GM18499 (cell line): ENCODE measurements around the gene ACTMAP.

Experiments
- ATAC-seq: cut with Tn5 transposase; IDR thresholded peaks from one replicate; pipeline ENCODE4 v1.9.1; 2021; ENCODE audit warnings: moderate number of reproducible peaks; ENCODE audit not compliant: insufficient read depth, unreplicated experiment

The ACTMAP gene

DNA sequence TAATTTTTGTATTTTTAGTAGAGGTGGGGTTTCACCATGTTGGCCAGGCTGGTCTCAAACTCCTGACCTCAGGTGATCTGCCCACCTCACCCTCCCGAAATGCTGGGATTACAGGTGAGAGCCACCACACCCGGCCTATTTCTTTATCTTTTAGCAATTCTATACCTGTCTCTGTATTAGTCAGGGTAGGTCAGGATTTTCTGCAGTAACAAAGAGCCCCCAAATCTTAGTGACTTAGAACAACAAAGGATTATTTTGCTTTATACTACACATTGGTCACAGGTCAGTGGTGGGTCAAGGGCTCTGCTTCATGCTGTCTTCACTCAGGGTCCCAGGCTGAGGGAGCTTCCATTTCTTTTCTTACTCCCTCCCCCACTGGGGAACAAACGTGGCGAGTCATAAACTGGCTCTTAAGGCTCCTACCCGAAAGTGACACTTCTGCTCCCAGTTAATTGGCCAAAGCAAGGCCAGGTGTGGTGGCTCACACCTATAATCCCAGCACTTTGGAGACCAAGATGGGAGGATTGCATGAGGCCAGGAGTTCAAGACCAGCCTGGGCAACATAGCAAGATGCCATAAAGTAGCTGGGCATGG lies 26.5 kb downstream of the ACTMAP start:
- ATAC-seq: no peak

- ATAC-seq: no peak
Observed at GRCh38 chr19:40721936-40722661, 28.2 kb downstream of the ACTMAP start.

- ATAC-seq: no peak
Observed at GRCh38 chr19:40721140-40721486, 29.2 kb downstream of the ACTMAP start.

- ATAC-seq: no peak
Observed at GRCh38 chr19:40719414-40719894, 30.8 kb downstream of the ACTMAP start.

- ATAC-seq: no peak
Observed at GRCh38 chr19:40718774-40719391, 31.4 kb downstream of the ACTMAP start.

DNA sequence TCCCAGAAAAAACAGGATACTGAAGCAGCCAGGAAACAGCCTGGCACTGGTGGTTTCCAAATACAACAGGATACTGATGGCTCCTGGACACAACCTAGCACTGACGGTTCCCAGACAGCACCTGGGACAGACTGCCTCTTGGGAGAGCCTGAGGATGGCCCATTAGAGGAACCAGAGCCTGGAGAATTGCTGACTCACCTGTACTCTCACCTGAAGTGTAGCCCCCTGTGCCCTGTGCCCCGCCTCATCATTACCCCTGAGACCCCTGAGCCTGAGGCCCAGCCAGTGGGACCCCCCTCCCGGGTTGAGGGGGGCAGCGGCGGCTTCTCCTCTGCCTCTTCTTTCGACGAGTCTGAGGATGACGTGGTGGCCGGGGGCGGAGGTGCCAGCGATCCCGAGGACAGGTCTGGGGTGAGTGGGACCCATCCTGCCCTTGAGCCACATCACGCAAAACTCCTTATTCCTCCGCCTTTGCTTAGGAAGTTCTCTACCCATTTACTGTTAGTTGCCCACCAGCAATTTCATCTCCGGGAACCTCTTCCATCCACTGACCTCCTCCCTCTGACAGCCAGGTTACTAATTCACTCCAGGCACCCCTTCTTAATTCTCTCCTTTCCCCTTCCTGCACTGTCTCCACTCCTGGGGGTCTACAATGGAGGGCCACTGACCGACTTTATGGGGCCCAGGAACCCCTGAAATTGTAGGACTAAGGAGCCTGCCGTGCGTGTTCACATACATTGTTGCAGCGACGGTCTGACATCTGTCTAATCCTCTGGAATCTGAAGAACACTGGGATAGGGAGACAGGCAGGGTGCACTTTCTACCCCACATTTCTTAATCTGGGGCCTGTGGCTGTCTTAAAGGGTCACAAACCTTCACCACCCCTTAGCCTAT lies 32.1 kb downstream of the ACTMAP start:
- ATAC-seq: no peak

GRCh38 chr19:40717325-40717879 lies 32.9 kb downstream of the ACTMAP start:
- ATAC-seq: no peak

DNA sequence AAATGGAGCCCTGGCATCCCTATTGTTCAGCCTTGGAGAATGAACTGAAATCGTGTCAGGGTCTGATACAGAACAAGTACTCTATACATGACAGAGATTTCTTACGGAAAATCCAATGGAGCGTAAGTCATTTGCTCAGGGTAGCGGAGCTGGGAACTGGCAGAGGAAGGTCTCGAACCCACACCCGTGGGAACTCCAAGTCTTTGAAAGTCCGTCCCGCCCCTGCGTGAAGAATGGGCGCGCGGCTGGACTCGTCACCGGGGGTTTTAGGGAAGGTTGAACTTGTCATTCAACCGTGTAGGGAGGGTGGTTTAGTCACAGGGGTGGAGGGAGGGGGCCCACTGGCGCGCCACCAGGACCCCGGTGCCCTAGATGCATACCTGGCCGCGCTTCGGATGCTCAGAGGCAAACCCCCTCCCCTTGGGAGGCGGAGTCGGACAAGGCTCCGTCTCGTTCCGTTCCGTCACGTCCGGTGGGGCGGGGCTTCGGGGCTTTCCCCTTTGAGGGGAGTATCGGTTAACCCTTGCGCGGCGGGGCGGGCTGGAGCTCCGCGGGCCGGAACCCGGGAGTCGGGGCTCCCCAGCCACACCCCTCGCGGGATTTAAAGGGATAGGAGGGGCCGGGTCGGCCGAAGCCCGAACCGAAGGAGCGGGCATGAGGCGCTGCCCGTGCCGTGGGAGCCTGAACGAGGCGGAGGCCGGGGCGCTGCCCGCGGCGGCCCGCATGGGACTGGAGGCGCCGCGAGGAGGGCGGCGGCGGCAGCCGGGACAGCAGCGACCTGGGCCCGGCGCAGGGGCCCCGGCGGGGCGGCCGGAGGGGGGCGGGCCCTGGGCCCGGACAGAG lies 33.6 kb downstream of the ACTMAP start, which contains the start of the genes COQ8B and ITPKC:
TSS of gene COQ8B (minus strand) at position 405 of the 843 bp plus-strand sequence. CDS start 2,254 bp downstream, outside the sequence.
TSS of gene ITPKC (plus strand) at position 631 of the 843 bp plus-strand sequence. CDS start at position 655, 24 bp downstream.
- ATAC-seq: peak; percentile 53

DNA sequence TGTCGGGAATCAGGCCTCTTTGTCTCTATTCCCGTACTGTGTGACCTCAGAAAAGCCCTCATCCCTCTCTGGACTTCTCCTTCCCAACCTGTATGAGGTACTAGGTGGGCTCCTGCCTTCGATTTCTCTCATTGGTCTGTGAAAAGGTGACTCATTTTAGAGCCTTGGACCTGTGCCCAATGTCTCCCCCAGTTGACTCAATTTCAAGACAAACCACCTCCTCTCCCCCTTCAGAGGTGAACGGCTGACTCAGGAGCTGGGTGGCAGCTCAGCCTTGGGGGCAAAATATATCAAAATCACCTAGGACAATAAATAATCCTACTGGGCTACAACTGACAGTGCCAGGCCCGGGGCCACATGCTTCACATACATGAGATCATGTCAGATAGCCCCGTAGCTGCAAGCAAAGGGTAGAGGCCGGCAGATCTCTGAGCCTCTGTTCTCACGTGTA lies 34.2 kb downstream of the ACTMAP start:
- ATAC-seq: no peak

GRCh38 chr19:40714441-40715299 lies 35.6 kb downstream of the ACTMAP start:
- no peak for ATAC-seq

GRCh38 chr19:40713939-40714338 lies 36.3 kb downstream of the ACTMAP start:
- no peak for ATAC-seq

DNA sequence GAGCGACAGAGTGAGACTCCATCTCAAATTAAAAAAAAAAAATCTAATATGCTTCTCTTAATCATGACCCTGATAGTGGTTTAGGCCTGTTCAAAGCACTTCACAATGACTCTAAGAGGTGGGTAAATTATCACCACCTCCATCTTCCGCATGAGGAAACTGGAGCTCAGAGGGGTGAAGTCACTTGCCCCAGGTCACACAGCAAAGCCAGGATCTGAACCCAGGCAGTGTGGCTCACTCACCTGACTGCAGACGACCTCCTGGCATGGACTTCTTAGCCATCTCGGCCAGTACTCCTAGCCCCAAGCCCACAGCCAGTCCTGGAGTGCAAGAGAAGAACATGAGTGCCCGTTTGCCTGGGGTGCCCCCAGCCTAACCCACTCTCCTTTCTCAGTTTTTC lies 40.5 kb downstream of the ACTMAP start:
- no peak for ATAC-seq

- no peak for ATAC-seq
Observed at GRCh38 chr19:40707615-40708014, 42.7 kb downstream of the ACTMAP start.

GRCh38 chr19:40705950-40706619 lies 44.2 kb downstream of the ACTMAP start:
- ATAC-seq: no peak

GRCh38 chr19:40705362-40705651 lies 45.0 kb downstream of the ACTMAP start:
- no peak for ATAC-seq

DNA sequence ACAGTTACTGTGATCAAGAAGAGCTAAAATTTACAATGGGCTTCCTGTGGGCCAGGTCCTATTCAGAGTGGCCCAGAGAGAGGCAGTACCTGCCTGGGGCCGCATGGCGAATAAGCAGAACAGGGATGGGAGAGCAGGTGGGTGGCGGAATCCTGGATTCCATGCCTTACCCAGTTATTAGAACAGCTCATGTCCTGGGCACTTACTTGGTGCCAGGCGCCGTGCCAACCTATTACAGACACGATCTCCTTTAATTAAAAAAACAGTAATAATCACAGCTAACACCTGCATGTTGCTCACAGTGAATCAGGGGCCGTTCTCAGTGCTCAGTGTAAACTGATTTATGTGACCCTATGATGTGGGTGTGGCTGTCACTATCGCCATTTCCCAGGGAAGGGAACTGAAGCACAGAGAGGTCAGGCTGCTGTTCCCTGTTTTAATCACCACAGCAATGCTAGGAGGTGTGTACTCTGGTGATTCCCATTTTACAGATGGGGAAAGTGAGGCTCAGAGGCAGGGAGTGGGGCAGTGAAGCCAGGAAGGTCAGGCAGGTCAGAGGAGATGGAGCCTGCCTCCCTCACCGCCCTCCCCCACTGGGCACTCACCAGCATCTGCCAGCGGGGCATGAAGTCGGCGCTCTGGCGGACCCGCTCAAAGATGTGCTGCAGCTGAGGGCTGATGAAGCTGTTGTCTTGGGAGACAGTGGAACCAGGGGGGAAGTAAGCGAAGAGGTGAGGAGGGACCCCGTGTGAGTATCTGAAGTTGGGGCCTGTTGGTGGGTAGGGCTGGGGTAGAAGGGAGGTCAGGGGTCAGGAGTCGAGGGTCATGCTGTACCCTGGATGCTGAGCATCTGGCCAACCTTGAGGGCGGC lies 45.6 kb downstream of the ACTMAP start:
- ATAC-seq: no peak
